Breast epithelium (tissue), 3 donors: ENCODE measurements around the gene HIVEP2.

Source experiments
- POLR2A ChIP-seq: fragments of 450-650 bp; IDR thresholded peaks from one replicate; pipeline ENCODE4 v1.6.1; 2016; ENCODE audit warnings: antibody characterized with exemption, mild to moderate bottlenecking, moderate library complexity
- POLR2AphosphoS5 ChIP-seq, 3 donors: sonication (generic); formaldehyde crosslinking; IDR thresholded peaks; one replicate each; pipeline ENCODE4 v1.6.1; 2017; ENCODE audit warnings: antibody characterized with exemption in 3 of 3

- TF ChIP-seq POLR2AphosphoS5 (IDR thresholded peaks at IDR 0.05) (no peak), POLR2A (no peak)
These were observed 30.6 kb downstream of the HIVEP2 start for GRCh38 chr6:142914369-142914768.
